Brain pericyte (primary cell): ENCODE results near the gene ATP12A.

Source experiments
- DNase-seq: peaks from one replicate; pipeline ENCODE4 v3.0.0-alpha.2; 2012; ENCODE audit warnings: low read depth, low spot score

ATP12A gene

DNA sequence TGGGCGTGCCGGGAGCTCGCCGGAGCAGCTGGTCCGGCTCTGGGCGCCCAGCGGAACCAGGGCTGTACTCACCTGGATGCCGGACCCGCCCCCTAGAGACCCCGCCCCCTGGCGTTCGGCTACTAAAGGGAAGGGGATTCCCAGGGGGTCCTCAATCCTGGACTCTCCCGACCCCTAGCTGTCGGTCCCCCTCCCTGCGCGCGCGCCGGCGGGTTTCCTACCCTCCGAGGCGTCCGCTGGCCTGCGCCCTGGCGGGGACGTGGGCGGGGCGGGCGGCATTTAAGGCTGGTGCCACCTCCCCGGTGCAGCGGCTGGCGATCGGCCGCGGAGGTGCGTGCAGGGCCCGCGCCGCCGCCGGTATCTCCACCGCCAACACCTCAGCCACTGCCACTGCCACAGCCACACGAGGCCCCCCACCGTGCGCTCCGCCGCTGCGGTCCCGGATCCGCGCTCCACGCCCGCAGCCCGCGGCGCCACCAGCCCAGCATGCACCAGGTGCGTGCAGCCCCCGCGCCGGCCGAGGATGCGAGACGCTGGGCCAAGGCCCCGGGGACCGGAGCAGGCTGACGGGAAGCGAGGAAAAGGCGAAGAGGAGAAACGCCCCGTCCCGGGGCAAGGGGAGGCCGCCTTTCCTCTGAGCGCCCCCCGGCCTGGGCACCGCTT is at the start of gene ATP12A:
Gene ATP12A (plus strand): TSS at position 151 of the 663 bp plus-strand sequence. CDS start 336 bp downstream, at position 487.
- DNase-seq: no peak

DNA sequence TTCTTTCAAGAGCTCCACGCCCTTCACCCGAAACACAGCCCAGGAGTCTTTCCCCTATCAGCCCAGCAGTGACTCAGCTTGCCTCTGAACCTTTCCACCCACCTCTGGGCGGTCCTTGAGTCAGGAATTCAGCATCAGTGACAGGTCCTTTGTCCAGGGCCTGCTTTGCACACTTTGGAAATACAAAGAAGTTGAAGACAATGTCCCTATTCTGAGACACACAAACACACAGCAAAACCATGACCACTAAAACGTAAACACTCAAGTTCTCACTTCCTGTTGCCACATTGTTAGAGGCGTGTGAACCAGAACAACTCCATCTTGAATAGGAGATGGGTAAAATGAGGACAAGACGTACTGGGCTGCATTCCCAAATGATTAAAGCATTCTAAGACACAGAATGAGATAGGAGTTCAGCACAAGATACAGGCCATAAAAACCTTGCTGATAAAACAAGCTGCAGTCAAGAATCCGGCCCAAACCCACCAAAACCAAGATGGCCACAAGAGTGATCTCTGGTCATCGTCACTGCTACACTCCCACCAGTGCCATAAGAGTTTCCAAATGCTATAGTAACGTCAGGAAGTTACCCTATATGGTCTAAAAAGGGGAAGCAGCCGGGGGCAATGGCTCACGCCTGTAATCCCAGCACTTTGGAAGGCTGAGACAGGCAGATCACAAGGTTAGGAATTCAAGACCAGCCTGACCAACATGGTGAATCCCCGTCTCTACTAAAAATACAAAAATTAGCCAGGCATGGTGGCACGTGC is 49.2 kb upstream of the ATP12A start:
- no peak for DNase-seq

- DNase-seq: no peak
Observed at GRCh38 chr13:24631922-24632321, 48.3 kb upstream of the ATP12A start.

DNA sequence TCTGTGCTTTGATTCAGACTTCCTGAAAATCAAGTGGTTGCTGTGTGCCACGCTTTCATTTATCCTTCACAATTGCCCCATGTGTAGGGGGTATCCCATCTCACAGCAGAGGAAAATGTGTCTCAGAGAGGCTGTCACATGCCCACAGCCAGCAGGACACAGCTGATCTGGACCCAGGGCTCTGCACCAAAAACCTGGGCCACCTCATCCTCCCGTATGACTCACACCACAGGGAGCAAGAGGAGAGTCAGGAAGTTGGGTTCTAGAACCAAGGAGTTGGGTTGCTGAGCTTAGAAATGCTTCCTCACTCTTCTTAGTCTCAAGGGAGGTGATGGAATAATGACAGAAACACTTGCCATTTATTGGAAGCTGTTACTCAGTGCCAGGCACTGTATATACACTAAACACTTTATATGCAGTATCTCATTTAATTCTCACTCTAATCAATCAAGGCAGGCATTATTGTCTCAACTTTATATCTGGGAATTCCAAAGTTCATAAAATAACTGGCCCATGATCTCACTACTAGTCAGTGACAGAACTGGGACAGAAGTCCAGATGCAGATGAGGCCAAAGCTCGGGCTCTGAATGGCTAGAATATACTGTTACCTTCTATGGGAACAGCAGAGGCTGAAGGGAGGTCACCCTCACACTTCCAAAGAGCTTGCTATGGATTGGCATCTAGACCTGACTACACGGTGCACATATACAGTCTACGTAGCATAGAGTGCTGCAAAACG is 47.7 kb upstream of the ATP12A start:
- DNase-seq: no peak

- DNase-seq: no peak
Observed at GRCh38 chr13:24636776-24637175, 43.4 kb upstream of the ATP12A start.

GRCh38 chr13:24638096-24638495 is 42.1 kb upstream of the ATP12A start:
- DNase-seq: no peak

DNA sequence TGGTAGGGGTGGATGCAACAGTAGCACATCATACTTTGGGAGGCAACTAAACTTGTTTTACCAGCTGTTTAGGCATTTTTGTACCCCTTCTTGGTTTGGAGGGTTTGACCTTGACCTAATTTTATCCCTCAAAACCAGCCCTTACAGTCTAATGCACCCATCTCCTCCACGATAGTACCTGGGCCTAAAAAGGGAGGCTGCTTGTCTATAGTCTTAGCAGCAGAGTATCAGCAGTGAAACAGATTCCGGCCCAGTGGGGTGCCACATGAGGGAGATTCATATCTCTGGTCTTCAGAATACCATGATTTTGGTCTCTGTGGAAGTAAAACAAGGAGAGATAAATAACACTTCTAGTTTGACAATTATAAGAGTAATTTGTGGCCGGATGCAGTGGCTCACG is 39.5 kb upstream of the ATP12A start:
- no peak for DNase-seq

- no peak for DNase-seq
Observed at GRCh38 chr13:24642219-24642618, 38.0 kb upstream of the ATP12A start.

DNA sequence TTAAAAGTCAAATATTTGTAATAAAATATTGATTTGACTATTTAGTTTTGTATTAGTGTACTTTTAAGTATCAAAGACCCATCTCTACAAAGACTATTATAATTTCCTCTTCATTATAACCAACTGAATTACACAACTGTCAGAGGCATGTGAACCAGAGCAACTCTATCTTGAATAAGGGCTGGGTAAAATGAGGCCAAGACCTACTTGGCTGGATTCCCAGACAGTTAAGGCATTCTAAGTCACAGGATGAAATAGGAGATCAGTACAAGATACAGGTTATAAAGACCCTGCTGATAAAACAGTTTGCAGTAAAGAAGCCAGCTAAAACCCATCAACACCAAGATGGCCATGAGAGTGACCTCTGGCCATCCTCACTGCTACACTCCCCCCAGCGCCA is 36.2 kb upstream of the ATP12A start:
- DNase-seq: peak; percentile 4

GRCh38 chr13:24648271-24648670 is 31.9 kb upstream of the ATP12A start:
- DNase-seq: no peak

DNA sequence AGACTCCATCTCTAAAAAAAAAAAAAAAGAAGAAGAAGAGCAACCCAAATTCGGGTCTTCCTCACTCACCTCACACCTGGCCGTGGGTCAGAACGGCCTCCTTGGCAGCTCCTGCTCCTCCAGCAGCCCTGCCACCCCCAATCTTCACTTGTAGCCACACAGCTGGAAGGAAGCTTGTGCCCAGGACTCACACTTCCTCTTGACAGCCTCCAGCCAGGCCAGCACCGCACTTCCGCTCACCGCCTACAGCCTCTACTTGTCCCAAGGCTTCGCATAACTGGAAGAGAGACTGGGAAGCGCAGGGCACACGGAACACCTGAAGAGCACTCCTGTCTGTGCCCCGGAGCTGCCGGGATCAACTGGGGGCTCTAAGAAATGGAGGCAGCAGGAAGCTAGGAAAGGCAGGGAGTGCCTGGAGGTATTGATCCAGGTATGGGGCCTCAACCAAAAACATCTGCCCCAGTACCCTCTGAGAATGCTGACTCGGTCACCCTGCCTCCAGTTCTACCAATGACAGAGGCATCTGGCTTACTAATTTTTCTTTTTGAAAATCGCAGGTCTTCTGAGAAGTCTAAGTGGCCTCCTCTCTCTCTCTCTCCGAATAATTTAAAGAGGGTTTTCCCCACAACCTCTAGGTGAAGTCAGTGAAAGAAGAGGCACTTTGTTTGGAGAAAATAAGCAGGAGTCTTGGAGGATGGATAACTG is 31.1 kb upstream of the ATP12A start:
- DNase-seq: no peak

- DNase-seq: no peak
Observed at GRCh38 chr13:24649688-24650043, 30.5 kb upstream of the ATP12A start.

DNA sequence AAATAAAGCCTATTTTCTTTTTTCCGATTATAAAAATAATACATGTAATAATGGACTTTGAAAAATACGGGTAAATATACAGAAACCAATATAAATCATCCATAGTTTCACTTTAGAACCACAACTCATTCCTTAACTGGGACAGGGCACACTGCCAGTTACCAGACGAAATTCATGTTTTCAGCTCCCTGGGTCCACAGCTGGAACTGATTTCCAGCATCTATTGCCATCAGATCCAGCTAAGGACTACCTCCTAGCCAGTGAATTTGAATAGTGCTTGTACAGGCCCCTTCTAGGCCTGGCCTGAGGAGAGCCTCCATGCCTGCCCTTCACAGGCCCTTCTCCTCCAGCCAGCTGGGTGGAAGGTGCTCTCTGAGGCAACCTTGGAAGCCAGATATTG is 30.0 kb upstream of the ATP12A start:
- no peak for DNase-seq

- DNase-seq: no peak
Observed at GRCh38 chr13:24651718-24652345, 28.4 kb upstream of the ATP12A start.

- no peak for DNase-seq
Observed at GRCh38 chr13:24652359-24652758, 27.8 kb upstream of the ATP12A start.

DNA sequence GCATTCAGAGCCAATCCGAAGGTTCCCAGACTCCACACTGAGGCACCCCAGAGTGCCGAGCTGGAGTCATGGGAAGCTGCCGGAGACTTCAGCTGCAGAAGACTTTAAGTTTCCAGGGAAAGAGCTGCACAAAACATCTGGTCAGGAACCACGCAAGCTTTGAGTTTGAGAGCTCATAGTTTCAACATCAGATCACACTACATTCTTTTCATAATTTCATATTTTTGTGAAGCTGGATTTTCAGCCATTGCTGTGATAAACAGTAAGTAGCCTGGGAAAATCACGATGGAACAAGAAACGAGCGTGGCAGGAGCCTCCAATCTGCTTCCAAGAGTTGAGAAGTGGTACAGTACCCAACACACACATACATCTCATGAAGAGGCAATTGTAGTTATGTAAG is 25.5 kb upstream of the ATP12A start:
- no peak for DNase-seq

DNA sequence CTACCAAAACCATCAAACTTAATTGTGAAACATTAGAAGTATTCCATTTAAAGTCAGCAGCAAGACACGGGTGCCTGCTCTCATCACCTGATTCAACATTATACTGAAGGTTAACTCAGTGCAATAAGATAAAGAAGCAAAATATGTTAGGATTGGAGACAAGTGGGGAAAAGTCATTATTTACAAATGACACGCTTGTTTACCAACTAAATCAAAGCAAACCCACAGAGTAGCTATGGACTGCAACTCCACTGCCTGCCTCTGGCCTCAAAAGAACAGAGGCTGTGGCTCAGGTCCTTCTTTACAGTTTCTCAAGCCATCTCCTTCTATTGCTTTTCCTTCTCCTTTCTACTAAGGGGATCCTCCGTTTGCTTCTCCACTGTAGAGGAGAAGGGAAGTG is 21.0 kb upstream of the ATP12A start:
- DNase-seq: no peak

DNA sequence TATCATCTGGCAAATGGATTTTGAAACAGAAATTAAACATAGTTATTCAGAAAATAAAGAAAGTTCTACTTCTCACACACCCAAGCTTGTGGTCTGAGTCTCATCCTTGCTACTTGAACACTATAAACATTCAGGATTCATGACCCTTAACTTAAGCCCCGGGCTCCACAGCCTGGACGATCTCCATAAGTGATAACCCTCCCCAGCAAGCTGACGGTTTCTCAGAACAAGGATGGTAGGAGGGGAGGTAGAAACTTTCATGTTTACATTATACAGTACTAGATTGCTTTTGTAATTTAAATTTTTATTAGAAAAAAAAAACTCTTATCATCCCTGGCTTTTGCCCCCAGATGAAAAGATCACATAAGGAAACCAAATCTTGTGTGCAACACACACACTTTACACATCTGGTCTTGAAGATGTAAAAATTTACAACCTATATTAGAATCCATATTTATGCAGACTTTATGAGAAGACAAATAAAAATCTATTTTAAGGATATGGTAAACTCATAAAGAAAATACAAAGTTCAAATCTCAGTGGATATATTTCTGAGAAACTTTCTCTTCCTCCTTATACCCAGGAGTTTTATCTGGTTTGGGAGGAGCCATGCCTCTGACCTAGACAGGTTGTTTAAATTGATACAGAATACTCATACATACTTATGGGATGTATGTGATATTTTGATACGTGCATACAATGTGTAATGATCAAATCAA is 20.0 kb upstream of the ATP12A start:
- no peak for DNase-seq

DNA sequence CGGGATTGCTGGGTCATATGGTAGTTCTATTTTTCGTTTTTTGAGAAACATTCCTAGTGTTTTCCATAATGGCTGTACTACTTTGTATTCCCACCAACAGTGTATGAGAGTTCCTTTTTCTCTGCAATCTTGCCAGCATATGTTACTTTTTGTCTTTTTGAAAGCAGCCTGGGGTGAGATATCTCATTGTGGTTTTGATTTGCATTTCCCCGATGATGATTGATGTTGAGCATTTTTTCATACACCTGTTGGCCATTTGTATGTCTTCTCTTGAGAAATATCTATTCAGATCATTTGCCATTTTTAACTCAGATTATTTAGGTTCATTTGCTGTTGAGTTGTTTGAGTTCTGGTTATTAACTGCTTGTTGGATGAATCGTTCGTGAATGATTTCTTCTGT is 18.5 kb upstream of the ATP12A start:
- no peak for DNase-seq

DNA sequence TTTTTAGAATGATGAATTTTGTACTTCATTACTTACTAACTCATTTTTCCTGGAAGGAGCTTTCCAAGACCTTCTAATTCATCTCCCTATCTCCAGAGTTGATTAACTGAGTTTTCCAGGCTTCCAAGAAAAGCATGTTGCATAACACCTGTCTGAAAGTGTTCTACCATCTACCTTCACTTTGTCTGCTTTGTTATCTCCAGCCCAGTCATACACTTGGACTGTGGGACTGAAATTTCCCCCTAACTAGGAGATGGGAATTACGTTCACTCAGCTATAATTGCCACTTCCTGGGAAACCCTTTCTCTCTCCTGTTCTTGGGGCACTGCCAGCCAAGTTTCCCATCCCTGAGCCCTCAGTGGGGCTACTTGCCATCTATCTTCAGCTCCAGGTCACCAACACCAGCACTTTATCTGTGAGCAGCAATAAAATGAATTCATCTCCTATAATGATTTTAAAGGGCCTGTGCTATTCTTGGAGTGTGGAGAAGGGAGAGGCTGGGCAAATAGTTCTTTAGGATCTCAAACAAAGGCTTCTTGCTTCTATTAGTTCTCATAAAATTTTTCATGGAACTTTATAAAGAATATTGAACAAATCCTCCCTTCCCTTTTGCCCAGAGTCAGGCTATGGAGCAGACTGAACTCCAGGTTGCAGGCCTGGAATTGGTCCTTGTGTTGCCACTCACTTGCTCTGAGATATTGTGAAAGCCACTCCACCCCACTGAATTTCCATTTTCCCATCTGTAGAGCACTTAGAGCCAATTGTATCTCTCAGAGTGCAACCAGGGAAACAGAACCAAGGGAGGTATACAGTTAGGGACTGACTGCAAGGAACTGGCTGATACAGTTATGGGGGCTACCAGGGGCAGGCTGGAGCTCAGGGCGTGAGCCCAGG is 17.8 kb upstream of the ATP12A start:
- no peak for DNase-seq
